ENCODE results near the gene ATXN1. TPM values are rescaled to one million over a fixed set of nuclear protein-coding genes. Genes with fewer than 3 reads are reported as not detected.

The ATXN1 gene
- total RNA-seq, 1 experiment from 2014 or later, result 10.4 TPM

GRCh38 chr6:16486661-16487060 is 274.6 kb downstream of the ATXN1 start:
- DNase-seq (ENCODE audit: low read depth), result no peak

GRCh38 chr6:16483315-16483875 is 277.9 kb downstream of the ATXN1 start:
- DNase-seq (ENCODE audit: low read depth), result no peak

- no peak for DNase-seq (ENCODE audit: low read depth)
These were observed 278.5 kb downstream of the ATXN1 start for GRCh38 chr6:16482702-16483314.

GRCh38 chr6:16481697-16482399 is 279.4 kb downstream of the ATXN1 start:
- no peak for DNase-seq (ENCODE audit: low read depth)

- no peak for DNase-seq (ENCODE audit: low read depth)
These were observed 280.3 kb downstream of the ATXN1 start for GRCh38 chr6:16480763-16481560.

GRCh38 chr6:16477367-16478149 is 283.7 kb downstream of the ATXN1 start:
- DNase-seq (ENCODE audit: low read depth), result no peak

- DNase-seq (ENCODE audit: low read depth), result no peak
These were observed 284.4 kb downstream of the ATXN1 start for GRCh38 chr6:16476861-16477260.

- no peak for DNase-seq (ENCODE audit: low read depth)
These were observed 285.8 kb downstream of the ATXN1 start for GRCh38 chr6:16475494-16475781.

- no peak for DNase-seq (ENCODE audit: low read depth)
These were observed 286.3 kb downstream of the ATXN1 start for GRCh38 chr6:16474772-16475493.

GRCh38 chr6:16473908-16474771 is 287.1 kb downstream of the ATXN1 start:
- no peak for DNase-seq (ENCODE audit: low read depth)

GRCh38 chr6:16473184-16473907 is 287.9 kb downstream of the ATXN1 start:
- no peak for DNase-seq (ENCODE audit: low read depth)

- no peak for DNase-seq (ENCODE audit: low read depth)
These were observed 288.8 kb downstream of the ATXN1 start for GRCh38 chr6:16472349-16473069.

GRCh38 chr6:16471910-16472297 is 289.4 kb downstream of the ATXN1 start:
- DNase-seq (ENCODE audit: low read depth), result no peak

- DNase-seq (ENCODE audit: low read depth), result no peak
These were observed 289.9 kb downstream of the ATXN1 start for GRCh38 chr6:16471222-16471909.

GRCh38 chr6:16470502-16471221 is 290.6 kb downstream of the ATXN1 start:
- no peak for DNase-seq (ENCODE audit: low read depth)

GRCh38 chr6:16468991-16469615 is 292.2 kb downstream of the ATXN1 start:
- no peak for DNase-seq (ENCODE audit: low read depth)

Measured in HT1080 (cell line).